ENCODE results near the gene CCDC85C.

CCDC85C gene

GRCh38 chr14:99507860-99508640 lies 96.0 kb downstream of the CCDC85C start:
- no peak for DNase-seq

- DNase-seq = no peak
Observed at GRCh38 chr14:99506276-99506675, 97.7 kb downstream of the CCDC85C start.

GRCh38 chr14:99505089-99505488 lies 98.9 kb downstream of the CCDC85C start:
- DNase-seq = no peak

GRCh38 chr14:99503848-99504453 lies 100.1 kb downstream of the CCDC85C start:
- no peak for DNase-seq

- DNase-seq = no peak
Observed at GRCh38 chr14:99502989-99503421, 101.0 kb downstream of the CCDC85C start.

GRCh38 chr14:99497894-99498293 lies 106.1 kb downstream of the CCDC85C start:
- DNase-seq = no peak

- DNase-seq = no peak
Observed at GRCh38 chr14:99497341-99497740, 106.7 kb downstream of the CCDC85C start.

- no peak for DNase-seq
Observed at GRCh38 chr14:99484106-99484505, 119.9 kb downstream of the CCDC85C start.

- peak; percentile 53 for DNase-seq
Observed at GRCh38 chr14:99481745-99482099, 122.3 kb downstream of the CCDC85C start.

GRCh38 chr14:99480917-99481744 lies 122.9 kb downstream of the CCDC85C start, which contains the start of gene CCNK:
Gene CCNK, plus strand, starts transcription at chr14:99481409. Its CDS starts 11,269 bp downstream, at chr14:99492678.
- DNase-seq = peak; percentile 100

- DNase-seq = peak; percentile 66
Observed at GRCh38 chr14:99479906-99480869, 123.8 kb downstream of the CCDC85C start, which contains the start of gene SETD3. Gene SETD3, minus strand, starts transcription at chr14:99480859. Its CDS starts 15,054 bp downstream, at chr14:99465805.

- DNase-seq = no peak
Observed at GRCh38 chr14:99479160-99479905, 124.7 kb downstream of the CCDC85C start.

GRCh38 chr14:99478128-99478527 lies 125.9 kb downstream of the CCDC85C start:
- no peak for DNase-seq

- DNase-seq = no peak
Observed at GRCh38 chr14:99476864-99477263, 127.1 kb downstream of the CCDC85C start.

- DNase-seq = no peak
Observed at GRCh38 chr14:99475660-99476059, 128.3 kb downstream of the CCDC85C start.

GRCh38 chr14:99475179-99475578 lies 128.8 kb downstream of the CCDC85C start:
- DNase-seq = no peak

GRCh38 chr14:99473458-99473857 lies 130.5 kb downstream of the CCDC85C start:
- DNase-seq = no peak

- no peak for DNase-seq
Observed at GRCh38 chr14:99472937-99473336, 131.1 kb downstream of the CCDC85C start.

- DNase-seq = no peak
Observed at GRCh38 chr14:99471731-99472130, 132.3 kb downstream of the CCDC85C start.

GRCh38 chr14:99468836-99469592 lies 135.0 kb downstream of the CCDC85C start:
- DNase-seq = peak; percentile 65

GRCh38 chr14:99468081-99468480 lies 135.9 kb downstream of the CCDC85C start:
- no peak for DNase-seq
